LNCAP (cell line): ENCODE data around the gene NRP1.

ENCODE experiments used
- CTCF ChIP-seq: fragments of 450-650 bp; IDR thresholded peaks from 2 replicates; pipeline ENCODE4 v1.5.1; 2017; ENCODE audit warnings: mild to moderate bottlenecking

NRP1 gene

DNA sequence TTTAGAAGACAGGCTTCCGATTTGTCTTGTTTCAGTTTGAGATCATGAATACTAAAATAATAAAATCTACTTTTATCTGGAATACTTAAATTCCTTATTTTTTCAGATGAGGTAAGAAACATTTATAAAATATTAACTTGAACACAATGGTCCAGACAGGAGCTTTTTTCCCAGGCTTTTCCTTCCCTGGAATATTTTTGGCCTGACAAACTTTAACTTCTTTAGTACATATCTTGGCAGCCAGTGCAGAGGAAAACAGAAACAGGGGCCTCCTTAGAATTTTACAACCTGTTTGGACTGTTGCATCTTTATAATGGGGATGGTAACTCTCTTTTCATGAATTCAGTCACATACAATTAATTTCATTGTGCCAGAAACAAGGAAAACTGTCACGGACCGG, 41.4 kb downstream of the NRP1 start:
- TF ChIP-seq CTCF, result no peak

DNA sequence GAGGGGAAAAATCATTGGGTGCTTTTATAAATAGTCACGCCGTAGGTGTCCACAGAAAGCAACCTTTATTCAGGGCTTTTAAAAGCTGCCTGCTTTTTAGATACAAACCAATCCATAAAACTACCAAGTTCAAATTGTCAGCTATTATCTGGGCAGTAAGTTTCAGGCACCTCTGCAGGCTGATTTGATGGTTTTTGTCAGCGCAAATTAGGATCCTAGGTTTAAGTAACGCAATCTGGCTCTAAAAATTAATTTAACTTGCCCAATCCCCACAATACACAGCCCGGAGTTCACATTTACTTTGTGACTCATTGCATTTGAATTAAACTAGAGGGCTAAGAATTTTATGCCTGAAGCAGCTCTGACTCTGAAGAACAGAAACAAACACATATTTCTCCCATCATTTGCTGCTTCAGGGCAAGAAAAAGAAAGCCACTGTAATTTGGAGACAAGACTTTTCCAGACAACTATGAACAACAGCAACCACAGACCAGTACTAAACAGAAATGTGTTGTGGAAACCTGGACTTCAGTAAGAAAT, 43.3 kb downstream of the NRP1 start:
- TF ChIP-seq CTCF, result no peak

GRCh38 chr10:33290321-33291052, 44.0 kb downstream of the NRP1 start:
- TF ChIP-seq CTCF, result no peak; the same call in 1 of the 2 replicates

DNA sequence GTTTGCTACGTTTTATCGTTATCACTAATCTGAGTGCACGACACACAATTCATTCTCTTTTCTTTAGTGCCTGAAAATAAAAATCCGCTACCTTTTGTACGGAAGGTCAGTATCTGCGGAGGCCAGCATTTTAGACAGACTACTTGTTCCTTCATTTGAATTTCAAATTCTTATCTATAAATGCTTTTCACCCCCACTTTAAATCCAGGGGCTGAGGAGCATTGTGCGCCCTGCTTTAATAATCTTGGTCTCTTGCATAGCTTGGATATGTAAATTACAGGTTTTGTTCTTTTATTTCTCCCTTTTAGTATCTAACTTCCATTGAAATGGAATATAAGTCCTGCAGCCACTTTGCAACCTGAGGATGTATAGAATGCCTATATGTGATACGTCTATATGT, 44.7 kb downstream of the NRP1 start:
- no peak for TF ChIP-seq CTCF

- no peak for TF ChIP-seq CTCF
Observed at GRCh38 chr10:33288127-33288526, 46.3 kb downstream of the NRP1 start.

- no peak for TF ChIP-seq CTCF
Observed at GRCh38 chr10:33287112-33287511, 47.4 kb downstream of the NRP1 start.

- no peak for TF ChIP-seq CTCF
Observed at GRCh38 chr10:33286157-33286934, 48.1 kb downstream of the NRP1 start.
